Retina (tissue), 1 donor: ENCODE data around the gene PPP2R2D.

ENCODE experiments used
- DNase-seq: peaks from one replicate; pipeline ENCODE4 v3.0.0-alpha.2; 2016

Gene PPP2R2D

GRCh38 chr10:131869344-131869743 lies 31.5 kb upstream of the PPP2R2D start:
- no peak for DNase-seq

GRCh38 chr10:131870411-131870810 lies 30.4 kb upstream of the PPP2R2D start:
- DNase-seq, result no peak

GRCh38 chr10:131870831-131871672 lies 29.8 kb upstream of the PPP2R2D start:
- no peak for DNase-seq

- DNase-seq, result no peak
Measured at GRCh38 chr10:131871673-131872005, 29.2 kb upstream of the PPP2R2D start.

- DNase-seq, result no peak
Measured at GRCh38 chr10:131872011-131872826, 28.6 kb upstream of the PPP2R2D start.

- DNase-seq, result no peak
Measured at GRCh38 chr10:131872827-131873375, 27.9 kb upstream of the PPP2R2D start.

GRCh38 chr10:131874991-131875451 lies 25.8 kb upstream of the PPP2R2D start:
- peak; percentile 92 for DNase-seq

GRCh38 chr10:131875501-131875900 lies 25.3 kb upstream of the PPP2R2D start:
- DNase-seq, result peak; percentile 32

- DNase-seq, result no peak
Measured at GRCh38 chr10:131876017-131876416, 24.8 kb upstream of the PPP2R2D start.

- no peak for DNase-seq
Measured at GRCh38 chr10:131876508-131876907, 24.3 kb upstream of the PPP2R2D start.

- no peak for DNase-seq
Measured at GRCh38 chr10:131880016-131880590, 20.7 kb upstream of the PPP2R2D start.

- no peak for DNase-seq
Measured at GRCh38 chr10:131881104-131881880, 19.5 kb upstream of the PPP2R2D start.

GRCh38 chr10:131882151-131882550 lies 18.7 kb upstream of the PPP2R2D start:
- no peak for DNase-seq

- no peak for DNase-seq
Measured at GRCh38 chr10:131882590-131883451, 18.0 kb upstream of the PPP2R2D start.

- peak; percentile 47 for DNase-seq
Measured at GRCh38 chr10:131883621-131884393, 17.0 kb upstream of the PPP2R2D start.

- DNase-seq, result peak; percentile 89
Measured at GRCh38 chr10:131885391-131886165, 15.2 kb upstream of the PPP2R2D start.

- DNase-seq, result no peak
Measured at GRCh38 chr10:131886237-131886636, 14.6 kb upstream of the PPP2R2D start.

GRCh38 chr10:131888186-131888604 lies 12.6 kb upstream of the PPP2R2D start:
- DNase-seq, result no peak

- no peak for DNase-seq
Measured at GRCh38 chr10:131889755-131890154, 11.1 kb upstream of the PPP2R2D start.
